ENCODE results near the gene CLIC5.

CLIC5 gene

DNA sequence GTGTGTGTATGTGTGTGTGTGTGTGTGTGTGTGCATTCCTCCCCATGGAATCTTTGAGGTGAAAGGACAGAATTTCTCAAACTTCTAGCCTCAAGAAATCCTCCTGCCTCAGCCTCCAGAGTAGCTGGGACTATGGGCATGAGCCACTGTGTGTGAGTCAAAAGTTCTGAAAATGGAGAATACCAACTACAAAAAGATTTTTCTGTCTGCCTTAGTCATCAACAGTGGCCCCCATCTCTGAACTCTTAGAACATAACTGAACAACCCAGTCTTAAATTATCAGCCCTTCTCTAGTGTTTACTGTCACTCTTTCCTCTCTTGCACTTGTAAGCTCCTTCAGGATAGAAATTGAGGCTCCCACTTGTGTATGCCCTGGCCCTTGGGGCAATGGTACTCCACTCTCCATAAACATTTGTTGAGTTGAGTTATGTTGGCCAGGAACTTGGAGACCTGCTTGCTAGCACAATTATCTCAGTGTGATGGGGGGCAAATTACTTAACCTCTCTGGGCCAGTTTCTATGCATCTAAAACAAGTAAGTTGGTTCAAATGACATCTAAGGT is 35.3 kb upstream of the CLIC5 start:
- no peak overlapping the region for H3K27ac ChIP-seq
- H3K4me2 ChIP-seq, result no peak overlapping the region
- H3K79me2 ChIP-seq (ENCODE audit: insufficient read depth, low read depth), result no peaks in the 10 kb centered on the region
- H4K20me1 ChIP-seq (ENCODE audit: insufficient read depth), result no peaks in the 10 kb centered on the region
- H3K9ac ChIP-seq, result no peak overlapping the region
- no peaks in the 10 kb centered on the region for H3K4me1 ChIP-seq (ENCODE audit: low read depth, poor library complexity, severe bottlenecking)
- H3K4me3 ChIP-seq (IDR thresholded peaks at IDR 0.05; ENCODE audit: insufficient read depth, low read depth, low read length), result no peak overlapping the region
- H3K36me3 ChIP-seq (ENCODE audit: insufficient read depth), result no peaks in the 10 kb centered on the region
- TF ChIP-seq, protein P1, sequence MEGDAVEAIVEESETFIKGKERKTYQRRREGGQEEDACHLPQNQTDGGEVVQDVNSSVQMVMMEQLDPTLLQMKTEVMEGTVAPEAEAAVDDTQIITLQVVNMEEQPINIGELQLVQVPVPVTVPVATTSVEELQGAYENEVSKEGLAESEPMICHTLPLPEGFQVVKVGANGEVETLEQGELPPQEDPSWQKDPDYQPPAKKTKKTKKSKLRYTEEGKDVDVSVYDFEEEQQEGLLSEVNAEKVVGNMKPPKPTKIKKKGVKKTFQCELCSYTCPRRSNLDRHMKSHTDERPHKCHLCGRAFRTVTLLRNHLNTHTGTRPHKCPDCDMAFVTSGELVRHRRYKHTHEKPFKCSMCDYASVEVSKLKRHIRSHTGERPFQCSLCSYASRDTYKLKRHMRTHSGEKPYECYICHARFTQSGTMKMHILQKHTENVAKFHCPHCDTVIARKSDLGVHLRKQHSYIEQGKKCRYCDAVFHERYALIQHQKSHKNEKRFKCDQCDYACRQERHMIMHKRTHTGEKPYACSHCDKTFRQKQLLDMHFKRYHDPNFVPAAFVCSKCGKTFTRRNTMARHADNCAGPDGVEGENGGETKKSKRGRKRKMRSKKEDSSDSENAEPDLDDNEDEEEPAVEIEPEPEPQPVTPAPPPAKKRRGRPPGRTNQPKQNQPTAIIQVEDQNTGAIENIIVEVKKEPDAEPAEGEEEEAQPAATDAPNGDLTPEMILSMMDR (conservative IDR thresholded peaks at IDR 0.05; ENCODE audit: low read depth, low read length), result no peak
- H2AFZ ChIP-seq (ENCODE audit: low read depth), result no peak overlapping the region
- H3K27me3 ChIP-seq (ENCODE audit: insufficient read depth, low read depth), result no peaks in the 10 kb centered on the region

DNA sequence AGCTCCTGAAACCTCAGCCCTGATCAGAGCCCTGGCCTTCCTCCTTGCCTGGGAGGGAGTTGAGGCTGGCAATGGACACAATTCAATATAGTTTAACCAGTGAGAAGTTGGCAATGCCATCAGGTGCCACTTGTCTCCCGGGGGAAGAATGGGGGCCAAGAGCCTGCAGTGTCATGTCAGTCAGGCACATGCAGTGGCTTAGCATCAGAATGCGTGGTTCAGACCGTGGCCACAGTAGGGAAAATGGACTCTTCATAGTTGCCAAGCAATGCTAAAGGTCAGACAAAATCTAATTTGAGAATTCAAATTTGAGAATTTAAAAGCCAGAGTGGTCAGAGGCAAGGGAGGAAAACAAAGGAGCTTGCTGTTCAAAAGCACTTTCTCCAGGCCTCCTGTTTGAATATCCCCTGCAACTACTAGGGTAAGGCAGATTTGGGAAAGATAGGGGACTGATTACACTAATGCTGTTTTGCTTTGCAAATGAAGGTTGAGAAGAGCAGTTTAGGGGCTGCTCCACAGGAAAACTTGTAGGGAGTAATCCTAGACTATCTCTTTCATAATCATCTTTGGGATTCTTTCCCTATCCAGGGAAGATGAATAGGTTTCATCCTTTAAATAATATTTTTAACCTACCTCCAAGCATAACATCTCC is 33.1 kb upstream of the CLIC5 start:
- H3K4me2 ChIP-seq, result no peak overlapping the region
- TF ChIP-seq, protein P1 (conservative IDR thresholded peaks at IDR 0.05; ENCODE audit: low read depth, low read length), result no peak
- no peak overlapping the region for H3K27ac ChIP-seq
- no peaks in the 10 kb centered on the region for H3K79me2 ChIP-seq (ENCODE audit: insufficient read depth, low read depth)
- H3K4me1 ChIP-seq (ENCODE audit: low read depth, poor library complexity, severe bottlenecking), result no peaks in the 10 kb centered on the region
- H3K36me3 ChIP-seq (ENCODE audit: insufficient read depth), result no peaks in the 10 kb centered on the region
- no peaks in the 10 kb centered on the region for H3K27me3 ChIP-seq (ENCODE audit: insufficient read depth, low read depth)
- no peak overlapping the region for H3K4me3 ChIP-seq (IDR thresholded peaks at IDR 0.05; ENCODE audit: insufficient read depth, low read depth, low read length)
- H2AFZ ChIP-seq (ENCODE audit: low read depth), result no peak overlapping the region
- no peak overlapping the region for H3K9ac ChIP-seq
- H4K20me1 ChIP-seq (ENCODE audit: insufficient read depth), result no peaks in the 10 kb centered on the region

DNA sequence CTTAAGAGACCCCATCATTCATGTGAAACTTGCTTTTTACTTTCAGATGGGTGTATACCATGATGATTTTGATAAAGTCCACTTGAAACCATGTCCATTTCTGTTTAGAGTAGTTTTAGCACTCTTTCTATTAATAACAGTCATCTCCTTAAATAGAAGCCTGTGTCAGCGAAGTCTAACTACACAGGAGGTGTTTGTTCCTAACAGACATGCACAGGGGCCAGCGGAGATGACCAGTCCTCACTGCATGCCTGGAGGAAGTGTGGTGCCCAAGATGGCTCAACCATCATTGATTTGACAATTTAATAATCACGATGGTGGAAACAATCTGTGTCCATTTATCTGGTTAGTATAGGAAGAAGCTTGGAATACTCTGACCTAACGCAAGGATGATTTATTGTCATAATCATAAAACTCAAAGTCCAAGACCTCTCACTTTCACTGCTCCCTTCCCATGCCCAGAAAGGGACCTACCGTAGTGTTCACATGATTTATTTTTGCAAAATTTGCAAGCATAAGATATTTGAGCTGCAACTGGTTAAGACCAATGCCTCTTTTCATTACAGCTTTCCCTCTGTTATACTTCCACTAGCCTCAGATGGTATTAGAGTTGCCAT is 31.0 kb upstream of the CLIC5 start:
- peaks cover 7% of the 10 kb centered on the region for H3K4me1 ChIP-seq (ENCODE audit: low read depth, poor library complexity, severe bottlenecking)
- TF ChIP-seq, protein P1 (conservative IDR thresholded peaks at IDR 0.05; ENCODE audit: low read depth, low read length), result no peak
- no peaks in the 10 kb centered on the region for H3K79me2 ChIP-seq (ENCODE audit: insufficient read depth, low read depth)
- H3K36me3 ChIP-seq (ENCODE audit: insufficient read depth), result no peaks in the 10 kb centered on the region
- H3K27me3 ChIP-seq (ENCODE audit: insufficient read depth, low read depth), result no peaks in the 10 kb centered on the region
- H4K20me1 ChIP-seq (ENCODE audit: insufficient read depth), result no peaks in the 10 kb centered on the region
- H3K9ac ChIP-seq, result no peak overlapping the region
- H2AFZ ChIP-seq (ENCODE audit: low read depth), result no peak overlapping the region
- H3K4me2 ChIP-seq, result no peak overlapping the region
- no peak overlapping the region for H3K27ac ChIP-seq
- no peak overlapping the region for H3K4me3 ChIP-seq (IDR thresholded peaks at IDR 0.05; ENCODE audit: insufficient read depth, low read depth, low read length)

DNA sequence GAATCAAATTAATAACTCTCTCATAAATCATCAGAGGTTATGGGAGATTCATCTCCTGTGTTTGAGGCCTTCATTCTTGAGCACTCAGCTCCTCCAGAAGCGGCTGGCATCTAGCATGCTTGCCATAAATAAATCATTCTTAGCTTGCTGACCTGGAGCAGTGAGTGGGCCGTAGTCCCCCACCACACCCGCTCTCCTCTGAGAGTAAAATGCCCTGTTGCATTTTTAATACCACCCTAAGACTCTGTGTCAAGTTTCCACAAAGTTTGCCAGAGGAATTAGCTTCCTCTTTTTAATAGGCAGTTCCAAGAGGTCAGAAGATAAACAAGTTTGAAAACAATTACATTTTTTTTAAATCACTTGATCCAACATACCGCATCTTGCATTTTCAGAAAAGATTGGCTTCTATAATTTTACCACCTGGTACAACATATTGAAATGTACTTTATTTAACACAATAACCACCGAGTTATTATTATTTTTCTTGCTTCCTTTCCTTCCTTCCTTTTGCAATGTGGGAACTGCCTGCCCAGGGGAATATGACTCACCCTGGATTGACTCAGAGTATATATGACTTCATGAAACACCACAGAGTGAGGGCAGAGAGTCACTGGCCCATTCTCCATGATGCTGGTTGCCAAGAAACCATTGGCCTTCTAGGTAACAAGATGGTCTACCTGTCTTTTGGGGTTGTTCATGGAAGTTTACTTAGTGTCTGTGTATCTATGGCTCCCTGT is 29.4 kb upstream of the CLIC5 start:
- no peak overlapping the region for H3K4me2 ChIP-seq
- H3K27ac ChIP-seq, result no peak overlapping the region
- H3K4me3 ChIP-seq (IDR thresholded peaks at IDR 0.05; ENCODE audit: insufficient read depth, low read depth, low read length), result no peak overlapping the region
- H3K36me3 ChIP-seq (ENCODE audit: insufficient read depth), result no peaks in the 10 kb centered on the region
- no peaks in the 10 kb centered on the region for H3K79me2 ChIP-seq (ENCODE audit: insufficient read depth, low read depth)
- no peak overlapping the region for H2AFZ ChIP-seq (ENCODE audit: low read depth)
- H4K20me1 ChIP-seq (ENCODE audit: insufficient read depth), result no peaks in the 10 kb centered on the region
- TF ChIP-seq, protein P1 (conservative IDR thresholded peaks at IDR 0.05; ENCODE audit: low read depth, low read length), result no peak
- H3K27me3 ChIP-seq (ENCODE audit: insufficient read depth, low read depth), result no peaks in the 10 kb centered on the region
- H3K9ac ChIP-seq, result no peak overlapping the region
- peaks cover 7% of the 10 kb centered on the region for H3K4me1 ChIP-seq (ENCODE audit: low read depth, poor library complexity, severe bottlenecking)
